Measurements from ENCODE around the gene RIOX2. TPM values are rescaled to one million over a fixed set of nuclear protein-coding genes. Genes with fewer than 3 reads are reported as not detected.

The RIOX2 gene
- total RNA-seq, 1 experiment from 2014 or later, result 28.4 TPM

GRCh38 chr3:97987306-97987705, 15.1 kb upstream of the RIOX2 start:
- Histone ChIP-seq H3K27me3 (replicated peaks; ENCODE audit: insufficient read depth, low read depth, low read length, poor library complexity) (no peaks in the 10 kb centered on the region), H3K4me3 (ENCODE audit: low read depth, low read length, poor library complexity, severe bottlenecking) (no peak overlapping the region), H3K27ac (ENCODE audit: low read depth, low read length, poor library complexity, severe bottlenecking) (no peak overlapping the region), H3K4me1 (ENCODE audit: insufficient read depth, low read length, poor library complexity, severe bottlenecking) (no peaks in the 10 kb centered on the region), H3K9me3 (ENCODE audit: low read depth, low read length, poor library complexity, severe bottlenecking) (no peaks in the 10 kb centered on the region), H3K36me3 (ENCODE audit: insufficient read depth, low read length, poor library complexity, severe bottlenecking) (no peaks in the 10 kb centered on the region)
- POLR2A ChIA-PET (ENCODE audit: low non-redundant PET), result no interaction called here
- TF ChIP-seq CTCF (conservative IDR thresholded peaks at IDR 0.05; ENCODE audit: low read depth, low read length), result no peak
- TF ChIP-seq EZH2 (IDR thresholded peaks at IDR 0.05; ENCODE audit: borderline replicate concordance, low read depth, low read length, poor library complexity, severe bottlenecking), result no peak
- DNase-seq (ENCODE audit: low spot score), result no peak
- CTCF ChIA-PET, result no interaction called here
- BruUV-seq (replicated peaks), result no TSS peak
- intact Hi-C loops (cut with micrococcal nuclease; ENCODE audit: unreplicated experiment), result no loop called here

- Histone ChIP-seq H3K9me3 (ENCODE audit: low read depth, low read length, poor library complexity, severe bottlenecking) (no peaks in the 10 kb centered on the region), H3K4me3 (ENCODE audit: low read depth, low read length, poor library complexity, severe bottlenecking) (no peak overlapping the region), H3K36me3 (ENCODE audit: insufficient read depth, low read length, poor library complexity, severe bottlenecking) (no peaks in the 10 kb centered on the region), H3K4me1 (ENCODE audit: insufficient read depth, low read length, poor library complexity, severe bottlenecking) (no peaks in the 10 kb centered on the region), H3K27ac (ENCODE audit: low read depth, low read length, poor library complexity, severe bottlenecking) (no peak overlapping the region), H3K27me3 (replicated peaks; ENCODE audit: insufficient read depth, low read depth, low read length, poor library complexity) (no peaks in the 10 kb centered on the region)
- ChIA-PET CTCF (no interaction called here), POLR2A (ENCODE audit: low non-redundant PET) (no interaction called here)
- no TSS peak for BruUV-seq (replicated peaks)
- no peak for DNase-seq (ENCODE audit: low spot score)
- intact Hi-C loops (cut with micrococcal nuclease; ENCODE audit: unreplicated experiment), result no loop called here
- TF ChIP-seq EZH2 (IDR thresholded peaks at IDR 0.05; ENCODE audit: borderline replicate concordance, low read depth, low read length, poor library complexity, severe bottlenecking), result no peak
- no peak for TF ChIP-seq CTCF (conservative IDR thresholded peaks at IDR 0.05; ENCODE audit: low read depth, low read length)
Measured at GRCh38 chr3:97983933-97984491, 11.8 kb upstream of the RIOX2 start.

GRCh38 chr3:97981886-97982285, 9.7 kb upstream of the RIOX2 start:
- ChIA-PET POLR2A (ENCODE audit: low non-redundant PET) (no interaction called here), CTCF (no interaction called here)
- no peak for DNase-seq (ENCODE audit: low spot score)
- no peaks in the 10 kb centered on the region for H3K4me1 ChIP-seq (ENCODE audit: insufficient read depth, low read length, poor library complexity, severe bottlenecking)
- BruUV-seq (replicated peaks), result no TSS peak
- no peaks in the 10 kb centered on the region for H3K36me3 ChIP-seq (ENCODE audit: insufficient read depth, low read length, poor library complexity, severe bottlenecking)
- no peaks in the 10 kb centered on the region for H3K27me3 ChIP-seq (replicated peaks; ENCODE audit: insufficient read depth, low read depth, low read length, poor library complexity)
- no peaks in the 10 kb centered on the region for H3K9me3 ChIP-seq (ENCODE audit: low read depth, low read length, poor library complexity, severe bottlenecking)
- H3K4me3 ChIP-seq (ENCODE audit: low read depth, low read length, poor library complexity, severe bottlenecking), result no peak overlapping the region
- TF ChIP-seq CTCF (conservative IDR thresholded peaks at IDR 0.05; ENCODE audit: low read depth, low read length) (no peak), EZH2 (IDR thresholded peaks at IDR 0.05; ENCODE audit: borderline replicate concordance, low read depth, low read length, poor library complexity, severe bottlenecking) (no peak)
- no peak overlapping the region for H3K27ac ChIP-seq (ENCODE audit: low read depth, low read length, poor library complexity, severe bottlenecking)
- intact Hi-C loops (cut with micrococcal nuclease; ENCODE audit: unreplicated experiment), result no loop called here

Measured in A673 (cell line).